OCI-LY7 (cell line): ENCODE data around the gene TTC7B. TPM values are rescaled to one million over a fixed set of nuclear protein-coding genes. Genes with fewer than 3 reads are reported as not detected.

Experiments
- BruUV-seq: library from RNA; stranded (reverse); fragments of 400-500 nt; replicated peaks from 2 replicates; lab custom pipeline; 2021; lab: Mats Ljungman, UMichigan
- CTCF ChIA-PET: fragments of 300-600 bp; sonication (Branson Sonifier 250); formaldehyde crosslinking; loops from one replicate; lab custom pipeline; 2022; ENCODE audit warnings: antibody characterized with exemption; ENCODE audit not compliant: unreplicated experiment; lab: Charles Lee
- POLR2A ChIA-PET: fragments of 300-600 bp; sonication (Branson Sonifier 250); formaldehyde crosslinking; loops from one replicate; lab custom pipeline; 2022; ENCODE audit warnings: antibody characterized with exemption; lab: Charles Lee
- DNase-seq: peaks from one replicate; pipeline ENCODE4 v3.0.0-alpha.2; 2015; ENCODE audit warnings: low spot score
- H2AFZ ChIP-seq: fragments of 200-600 bp; sonication (generic), shearing (Covaris generic); 2 replicates; pipeline ENCODE4 v1.6.1; 2014; ENCODE audit warnings: mild to moderate bottlenecking, antibody characterized with exemption, low read length, moderate library complexity
- H3K27ac ChIP-seq: fragments of 200-600 bp; sonication (generic); 2 replicates; pipeline ENCODE4 v1.5.1; 2014; ENCODE audit warnings: mixed run types, low read depth, mild to moderate bottlenecking, moderate library complexity, low read length, inconsistent platforms; ENCODE audit not compliant: poor library complexity, severe bottlenecking
- H3K36me3 ChIP-seq: fragments of 200-600 bp; sonication (generic); 2 replicates; pipeline ENCODE4 v1.6.1; 2014; ENCODE audit warnings: mild to moderate bottlenecking, antibody characterized with exemption, low read length, moderate library complexity, mixed read lengths; ENCODE audit not compliant: insufficient read depth
- H3K4me1 ChIP-seq: fragments of 200-600 bp; sonication (generic); 2 replicates; pipeline ENCODE4 v1.5.1; 2014; ENCODE audit warnings: mild to moderate bottlenecking, low read length; ENCODE audit not compliant: insufficient read depth, poor library complexity, severe bottlenecking
- H3K4me2 ChIP-seq: fragments of 200-600 bp; sonication (generic); 2 replicates; pipeline ENCODE4 v1.6.1; 2014; ENCODE audit warnings: mild to moderate bottlenecking, low read length
- H3K4me3 ChIP-seq: fragments of 200-600 bp; sonication (generic); 2 replicates; pipeline ENCODE4 v1.5.1; 2014; ENCODE audit warnings: mild to moderate bottlenecking, low read depth, low read length; ENCODE audit not compliant: poor library complexity, severe bottlenecking
- H3K79me2 ChIP-seq: fragments of 200-600 bp; sonication (generic); 2 replicates; pipeline ENCODE4 v1.6.1; 2016; ENCODE audit warnings: low read depth, mild to moderate bottlenecking, low read length, moderate library complexity, mixed read lengths; ENCODE audit not compliant: insufficient read depth
- H3K9me2 ChIP-seq: fragments of 200-600 bp; sonication (generic); 2 replicates; pipeline ENCODE4 v1.6.1; 2016; ENCODE audit warnings: mild to moderate bottlenecking, low read length, mixed read lengths; ENCODE audit not compliant: insufficient read depth
- H3K9me3 ChIP-seq: fragments of 200-600 bp; sonication (generic); 2 replicates; pipeline ENCODE4 v1.6.1; 2014; ENCODE audit warnings: mild to moderate bottlenecking, mixed run types, low read length, mixed read lengths
- H4K20me1 ChIP-seq: fragments of 200-600 bp; sonication (generic); 2 replicates; pipeline ENCODE4 v1.6.1; 2014; ENCODE audit warnings: mild to moderate bottlenecking, antibody characterized with exemption, low read length, moderate library complexity, mixed read lengths; ENCODE audit not compliant: insufficient read depth
- EZH2phosphoT487 ChIP-seq: fragments of 200-600 bp; sonication (generic); IDR thresholded peaks from 2 replicates; pipeline ENCODE4 v1.6.1; 2018; ENCODE audit warnings: low read depth, borderline replicate concordance, mild to moderate bottlenecking, mixed run types, antibody characterized with exemption, low read length, moderate library complexity, mixed read lengths
- intact Hi-C: fragments of 100-400 bp; cut with micrococcal nuclease; formaldehyde crosslinking; loops from one replicate; pipeline ENCODE4 v1.10.0; 2022; ENCODE audit not compliant: unreplicated experiment
- total RNA-seq, 2 experiments: library from RNA; depleted of rRNA in 1 of 2; stranded (reverse); fragments of >200 nt in 1 of 2; shearing (Covaris generic) in 1 of 2; gene quantifications; 2 replicates each; pipeline ENCODE4 v1.2.3, GENCODE V29; 2014 to 2022
- TF ChIP-seq, protein P1 (sequence below): fragments of 200-600 bp; sonication (generic); conservative IDR thresholded peaks from 2 replicates; pipeline ENCODE4 v1.5.1; 2014; ENCODE audit warnings: mild to moderate bottlenecking, antibody characterized with exemption, low read length, moderate library complexity, mixed read lengths

The TTC7B gene
- total RNA-seq, 2 experiments from 2014 or later = 0.19 to 0.51 TPM

GRCh38 chr14:90573385-90574105, 242.7 kb downstream of the TTC7B start:
- CTCF ChIA-PET = interaction anchor here (0.5 kb wide), 1 partner anchor 123 kb away, joined by 3 read pairs; no protein-coding TSS in a partner anchor

GRCh38 chr14:90572441-90573150, 243.6 kb downstream of the TTC7B start:
- BruUV-seq = no TSS peak
- Histone ChIP-seq H3K4me1 (no peaks in the 10 kb centered on the region), H3K9me3 (no peaks in the 10 kb centered on the region), H3K79me2 (no peaks in the 10 kb centered on the region), H2AFZ (no peak overlapping the region), H3K36me3 (no peaks in the 10 kb centered on the region), H3K4me3 (no peak overlapping the region), H4K20me1 (no peaks in the 10 kb centered on the region), H3K9me2 (no peaks in the 10 kb centered on the region), H3K27ac (no peak overlapping the region), H3K4me2 (no peak overlapping the region)
- ChIA-PET CTCF (no interaction called here), POLR2A (no interaction called here)
- DNase-seq = no peak
- TF ChIP-seq, protein P1, sequence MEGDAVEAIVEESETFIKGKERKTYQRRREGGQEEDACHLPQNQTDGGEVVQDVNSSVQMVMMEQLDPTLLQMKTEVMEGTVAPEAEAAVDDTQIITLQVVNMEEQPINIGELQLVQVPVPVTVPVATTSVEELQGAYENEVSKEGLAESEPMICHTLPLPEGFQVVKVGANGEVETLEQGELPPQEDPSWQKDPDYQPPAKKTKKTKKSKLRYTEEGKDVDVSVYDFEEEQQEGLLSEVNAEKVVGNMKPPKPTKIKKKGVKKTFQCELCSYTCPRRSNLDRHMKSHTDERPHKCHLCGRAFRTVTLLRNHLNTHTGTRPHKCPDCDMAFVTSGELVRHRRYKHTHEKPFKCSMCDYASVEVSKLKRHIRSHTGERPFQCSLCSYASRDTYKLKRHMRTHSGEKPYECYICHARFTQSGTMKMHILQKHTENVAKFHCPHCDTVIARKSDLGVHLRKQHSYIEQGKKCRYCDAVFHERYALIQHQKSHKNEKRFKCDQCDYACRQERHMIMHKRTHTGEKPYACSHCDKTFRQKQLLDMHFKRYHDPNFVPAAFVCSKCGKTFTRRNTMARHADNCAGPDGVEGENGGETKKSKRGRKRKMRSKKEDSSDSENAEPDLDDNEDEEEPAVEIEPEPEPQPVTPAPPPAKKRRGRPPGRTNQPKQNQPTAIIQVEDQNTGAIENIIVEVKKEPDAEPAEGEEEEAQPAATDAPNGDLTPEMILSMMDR = no peak
- TF ChIP-seq EZH2phosphoT487 = no peak
- intact Hi-C loops = no loop called here

More at GRCh38 chr14:90573385-90574105, 242.7 kb downstream of the TTC7B start:
- H3K36me3 ChIP-seq = no peaks in the 10 kb centered on the region
- DNase-seq = no peak
- H3K9me2 ChIP-seq = no peaks in the 10 kb centered on the region
- H3K4me1 ChIP-seq = no peaks in the 10 kb centered on the region
- intact Hi-C loops = no loop called here
- TF ChIP-seq, protein P1 = no peak
- TF ChIP-seq EZH2phosphoT487 = no peak
- no peak overlapping the region for H3K27ac ChIP-seq
- POLR2A ChIA-PET = interaction anchor here (0.7 kb wide), 1 partner anchor 522 kb away, joined by 3 read pairs; no protein-coding TSS in a partner anchor
- H3K4me2 ChIP-seq = no peak overlapping the region
- no peaks in the 10 kb centered on the region for H4K20me1 ChIP-seq
- BruUV-seq = no TSS peak
- no peaks in the 10 kb centered on the region for H3K9me3 ChIP-seq
- H3K79me2 ChIP-seq = no peaks in the 10 kb centered on the region
- no peak overlapping the region for H2AFZ ChIP-seq
- H3K4me3 ChIP-seq = no peak overlapping the region
